Common myeloid progenitor, CD34-positive (primary cell): Measurements from ENCODE around the gene JAG2.

Source experiments
- CTCF ChIA-PET: fragments of 350-600 bp; sonication (Branson Sonifier 250); formaldehyde crosslinking; loops from one replicate; lab custom pipeline; 2021; ENCODE audit warnings: antibody characterized with exemption; lab: Charles Lee
- POLR2A ChIA-PET: fragments of 350-600 bp; sonication (Branson Sonifier 250); formaldehyde crosslinking; loops from one replicate; lab custom pipeline; 2021; ENCODE audit warnings: antibody characterized with exemption; lab: Charles Lee
- DNase-seq, 3 donors: peaks; one replicate each; pipeline versions ENCODE4 v3.0.0 to v3.0.0-alpha.2; 2013
- H3K27ac ChIP-seq, 2 experiments: 1 replicate in 1 of 2; 2 replicates in 1 of 2; pipeline ENCODE4 v1.7.0; 2013; ENCODE audit warnings: inconsistent platforms in 2 of 2, low read length in 2 of 2, mild to moderate bottlenecking in 2 of 2, low read depth in 1 of 2, moderate library complexity in 1 of 2; ENCODE audit not compliant: severe bottlenecking in 2 of 2, insufficient read depth in 1 of 2, poor library complexity in 1 of 2
- H3K27me3 ChIP-seq, 5 experiments: replicated peaks in 2 of 5; 1 replicate in 3 of 5; 2 replicates in 2 of 5; pipeline versions ENCODE4 v1.6.1 to v1.7.0; 2013; ENCODE audit warnings: low read length in 4 of 5, mild to moderate bottlenecking in 2 of 5, moderate library complexity in 2 of 5, inconsistent platforms in 1 of 5; ENCODE audit not compliant: insufficient read depth in 5 of 5, control insufficient read depth in 4 of 5
- H3K36me3 ChIP-seq, 4 experiments: 1 replicate in 2 of 4; 2 replicates in 2 of 4; pipeline versions ENCODE4 v1.6.1 to v1.7.0; 2013; ENCODE audit warnings: low read length in 3 of 4, control low read depth in 1 of 4, mild to moderate bottlenecking in 1 of 4; ENCODE audit not compliant: control insufficient read depth in 4 of 4, insufficient read depth in 4 of 4
- H3K4me1 ChIP-seq, 4 experiments: 1 replicate in 3 of 4; 2 replicates in 1 of 4; pipeline versions ENCODE4 v1.6.1 to v1.7.1; 2013; ENCODE audit warnings: low read length in 3 of 4, mild to moderate bottlenecking in 3 of 4, control low read depth in 1 of 4, inconsistent platforms in 1 of 4, moderate library complexity in 1 of 4; ENCODE audit not compliant: control insufficient read depth in 4 of 4, insufficient read depth in 4 of 4; ENCODE audit errors: control extremely low read depth in 1 of 4
- H3K4me3 ChIP-seq, 7 experiments: 1 replicate in 4 of 7; 2 replicates in 3 of 7; pipeline versions ENCODE4 v1.5.1 to v1.7.0; 2013; ENCODE audit warnings: mild to moderate bottlenecking in 7 of 7, low read length in 6 of 7, moderate library complexity in 6 of 7, inconsistent platforms in 2 of 7, low read depth in 2 of 7, control low read depth in 1 of 7; ENCODE audit not compliant: insufficient read depth in 4 of 7, control insufficient read depth in 1 of 7; ENCODE audit errors: extremely low read depth in 1 of 7
- H3K9me3 ChIP-seq, 5 experiments: 1 replicate in 4 of 5; 2 replicates in 1 of 5; pipeline versions ENCODE4 v1.6.1 to v1.7.1; 2013; ENCODE audit warnings: low read length in 4 of 5, mild to moderate bottlenecking in 2 of 5, inconsistent platforms in 1 of 5, low read depth in 1 of 5, moderate library complexity in 1 of 5; ENCODE audit not compliant: control insufficient read depth in 4 of 5, insufficient read depth in 2 of 5; ENCODE audit errors: control extremely low read depth in 1 of 5
- WGBS: methylation state at CpG from one replicate; pipeline ENCODE4 v1.1.5; 2013; ENCODE audit not compliant: insufficient coverage; 5-methylcytosine and 5-hydroxymethylcytosine counted together

The JAG2 gene

DNA sequence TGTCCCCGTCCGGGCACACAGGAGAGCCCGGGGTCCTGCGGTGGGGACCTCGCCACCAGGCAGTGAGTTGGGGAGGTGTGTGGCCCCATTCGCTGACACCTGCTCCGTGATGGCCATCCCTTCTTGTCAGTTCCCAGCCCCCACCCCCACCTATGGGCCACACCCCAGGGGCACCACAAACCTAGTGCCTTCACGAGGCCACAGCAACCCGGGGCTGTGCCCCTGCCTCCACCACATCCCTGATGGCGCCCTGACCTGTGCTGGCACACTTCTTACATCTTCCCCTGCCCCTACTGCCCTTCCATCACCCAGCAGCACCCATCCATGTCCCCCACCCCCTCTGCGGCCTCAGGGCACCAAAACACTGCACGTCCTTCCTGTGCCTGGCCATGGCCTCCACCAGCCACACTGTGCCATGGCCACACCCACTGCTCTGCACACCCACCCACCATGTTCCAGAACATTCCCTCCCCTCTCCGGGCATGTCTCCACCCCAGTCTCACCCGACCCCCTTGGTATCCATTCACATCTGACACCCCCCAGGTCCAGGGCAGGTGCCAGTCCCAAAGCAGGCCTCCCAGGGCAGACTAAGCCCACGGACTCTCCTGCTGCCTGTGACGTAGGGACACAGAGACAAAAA, 24.4 kb downstream of the JAG2 start:
- Histone ChIP-seq H3K27ac (no peak overlapping the region), H3K9me3 (peaks cover 0 to 18% (median 11%) of the 10 kb centered on the region in 5 experiments), H3K4me1 (no peaks in the 10 kb centered on the region), H3K36me3 (no peaks in the 10 kb centered on the region), H3K27me3 (no peaks in the 10 kb centered on the region), H3K4me3 (no peak overlapping the region)
- no peak for DNase-seq
- WGBS = 98% methylated on average over 14 of the region's 16 CpGs
- POLR2A ChIA-PET = no interaction called here
- CTCF ChIA-PET = no interaction called here

DNA sequence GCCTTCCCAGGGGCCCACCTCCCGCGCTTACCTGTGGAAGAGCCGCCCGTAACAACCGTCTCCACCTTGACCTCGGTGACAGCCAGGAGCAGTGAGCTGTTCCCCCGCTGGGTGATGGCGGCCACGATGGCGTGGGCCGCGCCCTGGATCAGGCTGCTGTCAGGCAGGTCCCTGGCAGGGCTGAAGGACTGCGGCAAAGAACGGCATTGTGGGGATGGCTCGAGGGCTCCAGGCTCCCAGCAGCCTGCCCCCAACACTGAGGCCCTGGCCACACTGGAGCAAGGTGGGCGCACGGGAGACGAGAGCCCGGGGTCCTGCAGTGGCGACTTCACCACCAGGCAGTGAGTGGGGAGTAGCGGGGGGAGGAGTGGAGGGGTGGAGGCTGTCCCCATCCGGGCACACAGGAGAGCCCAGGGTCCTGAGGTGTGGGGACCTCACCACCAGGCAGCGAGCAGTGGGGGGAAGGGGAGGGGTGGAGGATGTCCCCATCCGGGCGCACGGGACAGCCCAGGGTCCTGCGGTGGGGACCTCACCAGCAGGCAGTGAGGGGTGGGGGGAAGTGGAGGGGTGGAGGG, 25.0 kb downstream of the JAG2 start:
- POLR2A ChIA-PET = no interaction called here

DNA sequence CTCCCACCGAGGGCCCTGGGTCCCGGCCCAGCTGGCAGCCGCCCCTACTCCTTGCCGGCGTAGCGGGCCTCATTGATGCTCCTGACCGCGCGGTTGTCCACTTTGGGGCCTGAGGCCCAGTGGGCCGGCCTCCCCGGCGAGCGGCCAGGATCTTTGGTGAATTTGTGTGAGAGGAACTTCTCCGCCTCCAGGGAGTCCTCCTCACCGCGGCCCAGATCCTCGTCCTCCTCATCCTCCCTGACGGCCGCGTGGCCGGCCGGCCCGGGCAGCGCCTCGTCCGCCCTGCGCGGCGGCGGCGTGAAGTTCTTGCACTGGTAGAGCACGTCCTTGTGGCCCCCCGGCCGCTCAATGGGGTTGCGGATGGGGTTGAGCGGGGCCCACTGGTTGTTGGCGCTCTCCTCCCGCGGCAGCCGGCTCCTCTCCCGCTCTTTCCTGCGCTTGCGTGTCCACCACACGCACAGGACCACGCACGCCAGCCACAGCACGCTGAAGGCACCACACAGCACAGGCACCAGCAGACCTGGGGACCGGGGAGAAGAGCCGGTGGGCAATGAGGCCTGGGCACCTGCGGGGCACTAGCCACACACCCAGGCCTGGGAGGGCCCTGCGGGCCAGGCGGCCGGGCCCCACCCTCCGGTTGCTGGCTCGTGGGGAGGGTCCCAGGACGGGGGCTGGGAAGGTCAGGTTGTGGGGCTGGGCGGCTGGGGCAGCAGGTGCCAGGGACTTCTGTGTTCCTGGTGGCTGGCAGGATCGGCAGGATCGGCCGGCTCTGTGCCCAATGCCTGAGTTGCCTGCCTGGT, 25.7 kb downstream of the JAG2 start:
- H3K27ac ChIP-seq = no peak overlapping the region
- no peaks in the 10 kb centered on the region for H3K27me3 ChIP-seq
- no peak for DNase-seq
- H3K4me3 ChIP-seq = no peak overlapping the region
- H3K36me3 ChIP-seq = no peaks in the 10 kb centered on the region
- WGBS = 98% methylated on average over 60 of the region's 60 CpGs
- H3K4me1 ChIP-seq = no peaks in the 10 kb centered on the region
- ChIA-PET CTCF (no interaction called here), POLR2A (no interaction called here)
- peaks cover 0 to 19% (median 11%) of the 10 kb centered on the region in 5 experiments for H3K9me3 ChIP-seq

More for the DNA sequence above, 25.0 kb downstream of the JAG2 start:
- no peak for DNase-seq
- Histone ChIP-seq H3K27me3 (no peaks in the 10 kb centered on the region), H3K36me3 (no peaks in the 10 kb centered on the region), H3K4me1 (no peaks in the 10 kb centered on the region), H3K27ac (no peak overlapping the region), H3K9me3 (peaks cover 0 to 19% (median 11%) of the 10 kb centered on the region in 5 experiments), H3K4me3 (no peak overlapping the region)
- 97% methylated on average over 24 of the region's 27 CpGs for WGBS
- CTCF ChIA-PET = no interaction called here

DNA sequence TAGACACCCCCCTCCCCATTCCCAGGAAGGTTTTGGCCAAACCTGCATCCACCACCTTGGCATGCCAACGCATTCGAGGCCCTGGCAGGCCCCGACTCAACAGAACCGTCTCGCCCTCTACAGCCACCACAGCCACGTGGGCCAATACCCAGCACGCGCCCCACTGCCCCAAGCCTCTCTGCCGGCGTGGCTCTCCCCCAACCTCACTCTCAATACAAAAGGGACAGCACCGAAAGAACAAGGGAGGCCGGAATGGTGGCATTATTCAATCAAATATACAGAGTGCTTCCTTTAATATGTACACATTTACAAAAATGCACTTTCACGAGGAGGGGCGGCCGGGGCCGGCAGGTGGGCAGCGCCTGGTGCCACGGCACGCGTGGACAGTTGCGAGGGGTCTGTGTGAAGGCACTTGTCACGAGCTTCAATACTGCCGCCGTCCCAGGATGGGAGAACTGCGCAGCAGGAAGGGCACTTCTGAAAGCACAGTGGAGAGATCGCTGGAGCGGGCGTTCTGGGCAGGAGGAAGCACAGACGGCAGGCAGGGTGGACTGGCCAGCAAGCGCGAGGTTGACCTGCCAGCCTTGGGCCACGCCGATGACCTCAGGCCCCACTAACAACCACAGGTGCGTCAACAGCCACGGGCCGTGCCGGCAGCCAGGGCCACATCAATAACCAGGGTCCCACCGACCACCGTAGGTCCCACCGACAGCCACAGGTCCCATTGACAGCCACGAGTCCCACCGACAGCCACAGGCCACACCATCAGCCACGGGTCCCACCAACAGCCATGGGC, 26.9 kb downstream of the JAG2 start:
- ChIA-PET POLR2A (no interaction called here), CTCF (no interaction called here)
- Histone ChIP-seq H3K36me3 (no peaks in the 10 kb centered on the region), H3K4me3 (no peak overlapping the region), H3K4me1 (no peaks in the 10 kb centered on the region), H3K9me3 (peaks cover 0 to 19% (median 11%) of the 10 kb centered on the region in 5 experiments), H3K27ac (no peak overlapping the region), H3K27me3 (no peaks in the 10 kb centered on the region)
- 96% methylated on average over 39 of the region's 43 CpGs for WGBS
- DNase-seq = no peak

DNA sequence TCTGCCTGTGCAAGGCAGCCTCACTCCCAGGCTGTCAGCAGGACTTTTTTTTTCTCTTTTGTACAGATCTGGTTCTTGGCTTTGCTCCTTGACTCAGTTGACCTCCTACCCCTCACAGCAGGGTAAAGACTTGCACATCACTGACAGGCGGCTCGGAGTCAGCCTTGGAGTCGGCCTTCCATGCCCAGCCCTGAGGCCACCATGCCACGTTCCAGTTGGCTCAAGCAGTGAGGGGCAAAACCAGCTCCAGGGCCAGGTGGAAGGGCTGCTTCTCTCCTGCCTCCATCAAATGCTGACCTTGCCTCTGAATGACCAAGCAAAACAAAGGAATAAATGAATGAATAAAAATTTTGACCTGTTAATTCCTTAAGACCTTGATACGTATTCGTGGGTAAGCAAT, 27.6 kb downstream of the JAG2 start:
- no peaks in the 10 kb centered on the region for H3K36me3 ChIP-seq
- H3K27me3 ChIP-seq = no peaks in the 10 kb centered on the region
- H3K27ac ChIP-seq = no peak overlapping the region
- H3K4me3 ChIP-seq = no peak overlapping the region
- POLR2A ChIA-PET = no interaction called here
- DNase-seq = no peak
- CTCF ChIA-PET = no interaction called here
- no peaks in the 10 kb centered on the region for H3K4me1 ChIP-seq
- H3K9me3 ChIP-seq = peaks cover 0 to 19% (median 11%) of the 10 kb centered on the region in 5 experiments
- 97% methylated on average over 4 of the region's 6 CpGs for WGBS

DNA sequence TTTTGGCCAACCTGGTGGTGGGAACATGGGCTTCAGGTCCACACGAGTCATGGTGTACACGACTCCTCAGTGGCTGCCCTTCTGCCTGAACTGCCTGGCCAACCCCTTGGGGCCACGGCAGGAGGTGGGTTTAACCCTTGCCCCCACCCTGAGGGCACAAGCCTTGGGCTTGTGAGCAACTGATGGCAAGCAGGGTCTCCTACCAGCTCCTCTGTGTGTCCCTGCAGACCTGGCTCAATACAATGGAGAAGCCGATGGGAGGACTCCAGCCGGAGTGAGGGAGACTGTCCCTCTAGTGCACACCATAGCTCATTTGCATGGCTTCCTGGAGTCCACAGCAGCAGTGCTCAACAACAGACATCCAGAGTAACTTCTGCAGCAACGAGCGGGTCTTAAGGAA, 28.0 kb downstream of the JAG2 start:
- WGBS = 98% methylated on average over 6 of the region's 7 CpGs

More for the DNA sequence above, 28.0 kb downstream of the JAG2 start:
- CTCF ChIA-PET = no interaction called here
- H3K9me3 ChIP-seq = peaks cover 0 to 19% (median 11%) of the 10 kb centered on the region in 5 experiments
- H3K4me1 ChIP-seq = no peaks in the 10 kb centered on the region
- no peak overlapping the region for H3K4me3 ChIP-seq
- H3K27ac ChIP-seq = no peak overlapping the region
- DNase-seq = no peak
- no peaks in the 10 kb centered on the region for H3K27me3 ChIP-seq
- POLR2A ChIA-PET = no interaction called here
- H3K36me3 ChIP-seq = no peaks in the 10 kb centered on the region
